ENCODE data around the gene PTPRE.
A peak's percentile ranks its signal among the peaks of the same experiment; 100 is the strongest.

PTPRE gene

DNA sequence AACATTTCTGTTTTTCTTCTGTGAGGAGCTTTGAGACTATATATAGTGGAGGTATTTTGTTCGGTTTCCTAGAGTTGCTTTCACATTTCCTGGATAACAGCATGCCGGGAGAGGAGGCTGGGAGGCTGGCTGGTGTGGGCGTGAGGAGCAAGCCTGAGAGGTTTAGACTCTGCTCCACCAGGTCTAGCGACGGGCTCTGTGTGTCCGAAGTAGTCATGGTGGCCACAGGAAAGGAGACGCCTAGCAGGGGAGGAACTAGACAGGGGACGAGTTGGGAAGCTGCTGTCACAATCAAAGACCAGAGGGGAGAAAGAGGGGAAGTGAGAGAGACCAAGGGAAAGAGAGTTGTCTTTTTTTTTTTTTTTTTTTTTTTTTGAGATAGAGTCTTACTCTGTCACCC, 19.6 kb downstream of the PTPRE start:
- DNase-seq (ENCODE audit: low read depth), result no peak

DNA sequence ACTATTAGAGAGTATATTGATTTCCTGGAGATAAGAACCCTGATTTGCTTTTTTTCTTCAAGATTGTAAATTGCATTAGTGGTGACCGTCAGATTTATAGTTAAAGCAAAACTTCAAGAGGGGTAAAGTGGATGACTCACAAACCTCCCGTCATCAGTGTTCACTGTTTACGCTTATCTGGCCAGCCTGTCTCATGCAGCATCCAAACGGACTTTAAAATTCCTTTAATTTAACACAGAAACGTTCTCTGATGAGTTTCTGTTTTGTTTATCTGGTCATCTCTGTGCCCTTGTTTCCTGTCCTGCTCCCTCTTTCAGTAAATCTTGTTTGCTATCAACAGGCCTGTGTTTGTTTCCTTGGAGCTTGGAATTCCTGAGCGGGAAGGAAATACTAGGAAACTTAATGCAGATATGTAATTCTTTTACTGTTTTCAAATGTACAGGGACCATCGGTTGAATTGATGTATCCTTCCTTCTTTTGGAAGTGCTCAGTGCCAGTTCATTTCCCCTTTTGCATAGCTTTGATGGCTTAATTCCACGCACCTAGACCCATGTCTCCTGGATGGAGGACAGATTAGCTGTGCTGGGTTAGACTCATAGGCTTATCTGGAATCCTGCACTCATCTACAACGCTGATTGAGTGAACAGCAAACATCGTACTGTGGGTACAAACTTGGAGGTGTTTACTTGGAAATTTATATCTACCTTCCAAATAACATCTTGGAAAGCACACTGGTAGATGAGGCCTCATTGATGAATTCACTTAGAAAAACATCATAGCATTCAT, 21.3 kb downstream of the PTPRE start:
- DNase-seq (ENCODE audit: low read depth), result peak; percentile 57

- DNase-seq (ENCODE audit: low read depth), result no peak
Observed at GRCh38 chr10:127932521-127933270, 25.8 kb downstream of the PTPRE start.

DNA sequence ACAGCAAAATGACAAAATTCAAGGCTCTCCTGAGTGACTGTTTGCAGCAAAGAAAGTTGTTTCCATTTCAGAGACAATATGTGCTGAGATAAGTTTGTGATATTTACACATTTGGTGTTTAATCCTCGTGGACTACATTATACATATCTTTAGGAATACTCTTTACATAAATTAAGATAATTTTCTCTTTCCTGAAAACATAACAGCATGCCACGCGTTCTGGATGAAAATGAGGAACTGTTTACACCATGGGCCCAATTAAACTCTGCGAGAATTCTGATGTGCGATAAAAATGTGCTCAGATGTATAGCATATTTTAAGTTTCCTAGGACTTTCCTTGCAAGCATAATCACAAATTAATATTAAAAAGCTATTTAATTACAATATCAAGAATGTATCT, 26.4 kb downstream of the PTPRE start:
- no peak for DNase-seq (ENCODE audit: low read depth)

- no peak for DNase-seq (ENCODE audit: low read depth)
Observed at GRCh38 chr10:127934383-127934782, 27.5 kb downstream of the PTPRE start.

DNA sequence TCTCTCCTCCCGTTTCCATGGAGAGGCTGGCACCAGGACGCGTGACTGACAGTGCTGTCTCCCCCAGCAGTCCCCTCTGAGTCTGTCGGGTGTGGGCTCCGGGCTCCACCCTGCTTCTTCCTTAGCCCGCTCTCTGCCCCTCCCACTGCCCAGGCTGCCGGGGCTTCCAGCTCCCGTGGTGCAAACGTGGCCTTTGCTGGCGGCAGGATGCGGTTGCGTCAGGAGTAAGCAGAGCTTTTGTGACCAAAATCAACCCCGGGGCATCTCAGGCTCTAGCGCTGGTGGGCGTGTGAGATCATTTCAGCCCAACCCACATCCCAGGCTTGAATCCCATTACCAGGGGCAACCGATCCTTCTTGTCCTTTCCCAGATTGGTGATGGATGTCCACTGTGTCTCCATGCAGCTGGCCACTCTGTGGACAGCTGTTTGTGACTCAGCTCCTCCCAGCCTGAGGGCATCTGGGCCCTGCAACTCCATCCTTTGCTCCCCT, 28.2 kb downstream of the PTPRE start:
- no peak for DNase-seq (ENCODE audit: low read depth)

DNA sequence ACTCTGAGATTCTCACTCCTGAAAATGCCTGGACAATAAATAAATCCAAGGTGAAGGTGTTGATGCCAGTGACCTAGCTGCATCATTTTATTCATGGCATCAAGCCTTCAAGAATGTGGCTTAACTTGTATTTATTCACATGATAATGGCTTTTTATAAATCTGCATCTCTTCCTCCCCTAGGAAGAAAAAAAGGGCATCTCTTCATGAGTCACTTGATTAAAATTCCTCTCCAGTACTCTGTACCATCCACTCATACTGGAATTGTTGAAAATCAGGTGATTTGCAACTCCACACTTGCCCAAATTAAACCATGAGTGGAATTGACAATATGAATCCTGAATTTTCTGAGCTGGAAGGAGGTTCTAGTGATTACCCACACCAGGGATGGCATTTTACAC, 30.2 kb downstream of the PTPRE start:
- no peak for DNase-seq (ENCODE audit: low read depth)

- no peak for DNase-seq (ENCODE audit: low read depth)
Observed at GRCh38 chr10:127937915-127938463, 31.1 kb downstream of the PTPRE start.

- DNase-seq (ENCODE audit: low read depth), result no peak
Observed at GRCh38 chr10:127939786-127940330, 33.0 kb downstream of the PTPRE start.

DNA sequence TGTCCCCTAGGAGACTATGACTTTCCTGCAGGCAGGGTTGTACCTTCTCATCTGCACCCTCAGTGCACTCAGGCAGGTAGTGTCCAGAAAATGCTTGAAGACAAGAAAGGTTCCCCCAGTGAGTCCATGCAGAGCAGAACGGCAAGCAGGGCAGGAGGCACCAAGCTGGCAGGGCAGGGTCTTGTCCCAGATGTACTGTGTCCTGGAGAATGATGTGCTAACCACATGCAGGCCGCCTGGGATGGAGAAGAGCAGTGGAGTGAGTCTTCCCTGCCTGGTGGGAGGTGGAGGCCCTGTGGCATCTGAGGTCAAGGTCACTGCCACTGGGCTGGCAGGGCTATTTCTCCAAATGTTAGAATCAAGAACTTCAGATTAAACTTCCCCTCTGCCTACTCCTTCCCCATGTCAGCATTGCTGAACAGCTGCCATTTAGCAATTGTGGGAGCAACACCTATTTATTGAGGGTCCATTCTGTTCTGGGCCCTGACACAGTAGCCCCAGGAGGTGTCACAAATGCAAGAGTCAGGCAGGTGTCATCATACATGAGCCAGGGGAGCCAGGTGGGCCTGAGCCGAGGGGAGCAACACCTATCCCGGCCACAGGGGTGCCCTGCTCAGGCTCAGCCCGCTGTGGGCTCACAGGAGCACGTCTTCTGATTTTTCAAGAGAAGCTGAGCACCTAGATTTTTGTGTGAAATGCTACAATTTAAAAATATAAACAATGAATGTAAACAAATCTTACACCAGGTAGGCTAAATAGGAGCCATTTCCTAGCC, 34.1 kb downstream of the PTPRE start:
- DNase-seq (ENCODE audit: low read depth), result no peak

DNA sequence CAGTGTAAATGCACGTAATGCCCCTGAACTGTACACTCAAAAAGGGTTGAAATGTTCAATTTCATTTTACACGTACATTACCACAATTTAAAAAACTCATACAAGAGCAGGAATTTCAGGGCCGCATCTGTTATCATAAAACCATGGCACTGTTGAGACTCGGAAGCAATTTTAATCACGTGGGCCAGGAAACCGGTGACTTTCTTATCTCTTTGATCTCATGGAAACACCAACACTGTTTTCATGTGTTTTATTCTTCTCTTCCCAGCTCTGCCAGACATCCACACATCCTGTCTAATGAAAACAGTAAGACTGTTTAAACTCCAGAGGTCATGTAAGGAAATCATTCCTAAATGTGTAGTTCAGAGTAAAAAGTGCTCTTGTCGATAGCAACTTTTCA, 35.9 kb downstream of the PTPRE start:
- DNase-seq (ENCODE audit: low read depth), result no peak

- DNase-seq (ENCODE audit: low read depth), result no peak
Observed at GRCh38 chr10:127943336-127943910, 36.5 kb downstream of the PTPRE start.

- DNase-seq (ENCODE audit: low read depth), result no peak
Observed at GRCh38 chr10:127944256-127944655, 37.4 kb downstream of the PTPRE start.

DNA sequence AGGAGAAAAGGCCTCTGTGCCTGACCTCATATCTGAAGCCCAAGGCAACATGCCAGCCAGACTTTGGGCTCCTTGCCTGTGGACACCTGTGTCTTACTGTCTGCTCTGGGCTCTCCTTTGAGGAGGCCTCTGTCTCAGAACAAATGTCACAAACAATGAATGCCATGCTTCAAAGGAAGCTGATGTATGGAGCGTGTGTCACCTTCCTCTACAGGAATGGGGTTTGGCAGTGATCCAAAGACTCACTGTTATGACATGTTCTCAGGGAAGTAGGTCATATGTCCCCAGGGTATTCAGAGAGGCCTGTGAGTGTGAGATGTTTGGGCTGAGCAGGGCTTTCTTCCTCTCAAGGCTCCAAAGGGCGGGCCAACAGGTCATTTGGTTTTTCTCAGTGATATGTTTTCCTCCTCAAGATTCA, 38.4 kb downstream of the PTPRE start:
- DNase-seq (ENCODE audit: low read depth), result peak; percentile 82

DNA sequence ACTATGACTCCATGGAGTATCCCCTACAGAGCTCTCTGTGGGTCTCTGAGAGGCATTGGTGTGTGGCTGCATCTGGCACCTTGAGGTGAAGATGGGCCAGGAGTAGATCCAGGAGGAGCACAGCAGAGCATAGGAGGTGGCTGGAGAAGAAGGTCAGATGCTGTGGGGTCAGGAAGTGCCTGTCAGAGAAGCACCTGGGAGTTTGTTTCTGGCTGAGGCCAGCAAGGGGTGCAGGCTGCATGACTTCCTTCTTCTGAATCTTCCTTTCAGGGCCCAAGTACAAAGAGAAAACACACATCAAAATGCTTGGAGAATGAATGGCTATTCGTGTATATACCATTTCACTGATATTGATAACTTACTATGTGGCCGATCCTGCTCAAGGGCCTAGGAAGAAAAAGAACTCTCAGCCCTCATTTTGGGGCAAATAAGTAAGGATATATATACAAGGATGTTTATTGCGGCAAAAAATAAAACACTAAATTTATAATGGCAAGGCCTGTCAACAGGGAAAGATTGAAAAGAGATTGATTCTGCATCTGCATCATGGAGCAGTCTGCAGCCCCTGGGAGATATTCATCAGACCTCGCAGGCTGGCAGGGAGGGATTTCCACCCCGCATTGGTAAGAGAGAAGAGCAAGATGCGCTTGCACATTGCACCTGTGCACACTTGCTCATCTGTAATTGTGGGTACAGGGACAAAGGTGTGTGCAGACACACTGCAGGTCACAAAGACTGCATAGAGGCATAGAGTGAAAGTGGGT, 39.2 kb downstream of the PTPRE start:
- DNase-seq (ENCODE audit: low read depth), result no peak

- no peak for DNase-seq (ENCODE audit: low read depth)
Observed at GRCh38 chr10:127947211-127947610, 40.3 kb downstream of the PTPRE start.

GRCh38 chr10:127948791-127949190, 41.9 kb downstream of the PTPRE start:
- DNase-seq (ENCODE audit: low read depth), result no peak

GRCh38 chr10:127949831-127950230, 42.9 kb downstream of the PTPRE start:
- DNase-seq (ENCODE audit: low read depth), result no peak

DNA sequence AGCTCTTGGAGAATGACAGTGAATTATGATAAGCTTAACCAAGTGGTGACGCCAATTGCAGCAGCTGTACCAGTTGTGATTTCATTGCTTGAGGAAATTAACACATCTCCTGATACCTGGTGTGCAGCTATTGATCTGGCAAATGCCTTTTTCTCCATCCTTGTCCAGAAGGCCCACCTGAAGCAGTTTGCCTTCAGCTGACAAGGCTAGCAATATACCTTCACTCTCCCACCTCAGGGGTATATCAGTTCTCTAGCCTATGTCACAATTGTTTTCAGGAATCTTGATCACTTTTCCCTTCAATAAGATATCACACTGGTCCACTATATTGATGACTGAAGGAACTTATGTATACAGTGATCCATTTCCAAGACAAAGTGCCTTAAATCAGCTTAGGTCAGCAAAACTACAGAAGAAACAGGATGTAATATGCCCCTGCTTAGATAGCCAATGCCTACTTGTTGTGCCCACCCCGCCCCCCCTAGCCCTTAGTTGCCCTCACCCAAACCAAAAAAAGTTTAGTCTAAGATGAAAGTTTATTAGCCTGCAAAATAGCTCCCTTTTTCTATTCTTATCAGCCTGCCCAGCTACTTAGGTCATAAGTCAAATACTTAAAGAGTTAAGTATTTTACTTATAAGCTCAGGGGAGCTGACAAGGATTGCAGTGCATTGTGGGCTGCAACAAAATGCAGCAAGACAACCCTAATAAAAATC, 45.1 kb downstream of the PTPRE start:
- no peak for DNase-seq (ENCODE audit: low read depth)

DNA sequence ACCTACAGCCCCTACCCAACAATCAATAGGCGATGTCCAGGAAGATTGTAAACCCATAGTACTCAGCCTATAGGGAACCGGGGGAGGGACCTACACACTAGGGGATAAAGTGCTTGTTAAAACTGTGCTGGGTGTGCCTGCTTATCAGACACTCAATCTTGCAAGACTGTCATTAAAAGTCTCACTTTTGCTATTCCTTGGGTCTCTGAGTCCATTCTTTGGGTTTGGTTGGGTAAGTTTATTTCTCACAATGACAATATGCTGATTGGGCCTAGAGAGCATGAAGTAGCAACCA, 45.6 kb downstream of the PTPRE start:
- no peak for DNase-seq (ENCODE audit: low read depth)

Measured in ELR (cell line).